Pancreas (tissue), 10 donors: Measurements from ENCODE around the gene BOK. TPM values are rescaled to one million over a fixed set of nuclear protein-coding genes. Genes with fewer than 3 reads are reported as not detected.
"Not testable (repeated sequence)": the region's sequence is repeated elsewhere in the genome, so short reads cannot be mapped to it uniquely, and the experiment has no call there.

Experiments used
- ATAC-seq, 4 donors: fragments of 200-7000 bp; cut with Tn5 transposase; one replicate each; pipeline versions ENCODE4 v1.8.0 to v1.9.1; 2020; ENCODE audit warnings: mild to moderate bottlenecking in 4 of 4, moderate library complexity in 4 of 4
- DNase-seq, 6 donors: peaks; one replicate each; pipeline ENCODE4 v3.0.0-alpha.2; 2020
- FAIRE-seq: peaks from 2 replicates; lab custom pipeline; 2012; peaks lifted over from hg19 to GRCh38; lab: Jason Lieb, UNC
- H3K27ac ChIP-seq, 4 donors: fragments of 200-600 bp; sonication (generic); 1 replicate in 3 of 4; 2 replicates in 1 of 4; pipeline versions ENCODE4 v1.5.0 to v1.8.0; 2020
- H3K27me3 ChIP-seq, 4 donors: fragments of 200-600 bp; one replicate each; pipeline ENCODE4 v1.8.0; 2021
- H3K36me3 ChIP-seq, 3 donors: fragments of 200-600 bp; sonication (generic) in 1 of 3; one replicate each; pipeline versions ENCODE4 v1.5.0 to v1.8.0; 2020 to 2021
- H3K4me1 ChIP-seq, 3 donors: fragments of 200-600 bp; one replicate each; pipeline ENCODE4 v1.8.0; 2021
- H3K4me3 ChIP-seq, 4 donors: fragments of 200-600 bp; sonication (generic) in 2 of 4; one replicate each; pipeline versions ENCODE4 v1.5.0 to v1.8.0; 2020 to 2021
- H3K9me3 ChIP-seq, 4 donors: fragments of 200-600 bp; one replicate each; pipeline ENCODE4 v1.8.0; 2021
- WGBS, 2 donors: extraction: QIAGEN DNeasy Blood & Tissue Kit; methylation state at CpG; one replicate each; pipeline ENCODE4 v1.1.7; 2013; 5-methylcytosine and 5-hydroxymethylcytosine counted together
- intact Hi-C, 3 donors: fragments of 100-400 bp; cut with DNase I; formaldehyde crosslinking; loops; one replicate each; pipeline versions ENCODE4 v1.11.1 to v1.14.2; 2022
- polyA plus RNA-seq, 2 donors: library from polyadenylated mRNA; stranded (reverse); fragments of 200-250 nt; gene quantifications; one replicate each; pipeline ENCODE4 v1.2.3, GENCODE V29; 2013
- total RNA-seq, 6 donors: library from RNA; stranded (reverse); fragmentation: NEBNext Ultra II Directional in 4 of 6; extraction: Animal tissue kit (Norgen Biotek cat#: 25700) in 4 of 6; gene quantifications; one replicate each; pipeline versions ENCODE4 v1.2.1 to v1.2.4, GENCODE V29; 2021 to 2023
- TF ChIP-seq, protein P1 (sequence below), 4 donors: fragments of 200-600 bp; sonication (generic) in 3 of 4; IDR thresholded peaks; one replicate each; pipeline versions ENCODE4 v1.5.0 to v1.8.0; 2021; ENCODE audit warnings: antibody characterized with exemption in 4 of 4
- donor health status: healthy with polysubstance abuse.
- donor health status: DM: no; HTN: no; CAD: no; lungs with moderate emphysema.
- donor health status: DM: no; HTN: no; CAD: no.
- donor health status: control.
- donor health status: control.
- donor health status: Bipolar disorder and iron deficiency.
- donor health status: DM: yes; HTN: yes; CAD: no.
- donor health status: DM: no; HTN: no; CAD: no.
- donor health status: DM: no; HTN: no; CAD: no.
- donor health status: DM: yes; HTN: yes; CAD: no.

BOK gene
- total and polyA plus RNA-seq, 8 donors = 10.0 to 24.8 (median 11.6) TPM

DNA sequence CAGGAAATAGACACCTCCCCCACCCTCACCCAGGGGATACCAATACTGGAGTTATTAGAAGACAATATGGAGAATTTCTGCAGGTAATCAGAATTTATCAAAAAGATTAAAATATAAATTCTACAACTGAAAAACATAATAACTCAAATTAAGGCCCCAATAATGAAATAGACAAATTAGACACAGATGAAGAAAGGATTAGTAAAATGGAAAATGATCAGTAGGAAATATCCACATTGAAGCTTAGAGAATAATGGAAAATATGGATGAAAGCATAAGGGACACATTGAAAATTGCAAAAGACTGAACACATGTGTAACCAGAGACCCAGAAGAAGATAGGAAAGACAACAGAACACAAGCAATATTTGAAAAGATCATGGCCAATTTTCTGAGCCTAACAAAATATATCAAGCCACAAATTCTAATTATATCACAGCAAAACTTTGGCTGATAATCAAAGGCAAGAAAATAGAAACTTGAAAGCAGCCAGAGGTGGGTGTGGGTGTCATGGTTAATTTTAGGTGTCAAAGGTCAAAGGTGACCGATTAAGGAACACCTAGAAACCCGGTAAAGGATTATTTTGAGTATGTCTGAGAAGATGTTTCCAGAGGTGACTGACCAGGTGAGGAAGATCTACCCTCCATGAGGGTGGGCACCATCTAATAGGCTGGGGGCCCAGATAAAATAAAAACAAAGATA, 28.2 kb downstream of the BOK start:
- H3K9me3 ChIP-seq = no peaks in the 10 kb centered on the region
- no peak overlapping the region for H3K4me3 ChIP-seq
- intact Hi-C loops = no loop called here
- TF ChIP-seq, protein P1, sequence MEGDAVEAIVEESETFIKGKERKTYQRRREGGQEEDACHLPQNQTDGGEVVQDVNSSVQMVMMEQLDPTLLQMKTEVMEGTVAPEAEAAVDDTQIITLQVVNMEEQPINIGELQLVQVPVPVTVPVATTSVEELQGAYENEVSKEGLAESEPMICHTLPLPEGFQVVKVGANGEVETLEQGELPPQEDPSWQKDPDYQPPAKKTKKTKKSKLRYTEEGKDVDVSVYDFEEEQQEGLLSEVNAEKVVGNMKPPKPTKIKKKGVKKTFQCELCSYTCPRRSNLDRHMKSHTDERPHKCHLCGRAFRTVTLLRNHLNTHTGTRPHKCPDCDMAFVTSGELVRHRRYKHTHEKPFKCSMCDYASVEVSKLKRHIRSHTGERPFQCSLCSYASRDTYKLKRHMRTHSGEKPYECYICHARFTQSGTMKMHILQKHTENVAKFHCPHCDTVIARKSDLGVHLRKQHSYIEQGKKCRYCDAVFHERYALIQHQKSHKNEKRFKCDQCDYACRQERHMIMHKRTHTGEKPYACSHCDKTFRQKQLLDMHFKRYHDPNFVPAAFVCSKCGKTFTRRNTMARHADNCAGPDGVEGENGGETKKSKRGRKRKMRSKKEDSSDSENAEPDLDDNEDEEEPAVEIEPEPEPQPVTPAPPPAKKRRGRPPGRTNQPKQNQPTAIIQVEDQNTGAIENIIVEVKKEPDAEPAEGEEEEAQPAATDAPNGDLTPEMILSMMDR (IDR thresholded peaks at IDR 0.05) = no peak
- H3K27ac ChIP-seq = no peak overlapping the region
- no peaks in the 10 kb centered on the region for H3K4me1 ChIP-seq
- H3K36me3 ChIP-seq = peaks cover 0 to 23% (median 3%) of the 10 kb centered on the region in 3 donors
- FAIRE-seq (no peak), DNase-seq (no peak), ATAC-seq (no peak)
- 96 to 98% methylated on average over 2 of the region's 2 CpGs for WGBS, 2 donors
- H3K27me3 ChIP-seq = no peaks in the 10 kb centered on the region

DNA sequence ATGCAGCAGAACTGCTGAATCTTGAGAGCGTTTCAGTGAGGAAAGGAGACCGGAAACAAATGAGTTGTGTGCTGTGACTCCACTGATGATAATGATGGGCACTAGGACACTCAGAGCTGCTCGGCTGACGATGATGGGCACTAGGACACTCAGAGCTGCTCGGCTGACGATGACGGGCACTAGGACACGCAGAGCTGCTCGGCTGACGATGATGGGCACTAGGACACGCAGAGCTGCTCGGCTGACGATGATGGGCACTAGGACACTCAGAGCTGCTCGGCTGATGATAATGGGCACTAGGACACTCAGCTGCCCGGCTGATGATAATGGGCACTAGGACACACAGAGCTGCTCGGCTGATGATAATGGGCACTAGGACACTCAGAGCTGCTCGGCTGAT, 31.3 kb downstream of the BOK start:
- ATAC-seq, H3K27ac ChIP-seq, H3K9me3 ChIP-seq, H3K27me3 ChIP-seq, DNase-seq, H3K4me3 ChIP-seq, H3K4me1 ChIP-seq, intact Hi-C loops, H3K36me3 ChIP-seq, FAIRE-seq: not testable (repeated sequence)
- WGBS, 2 donors = 81 to 88% methylated on average over 17 of the region's 17 CpGs

DNA sequence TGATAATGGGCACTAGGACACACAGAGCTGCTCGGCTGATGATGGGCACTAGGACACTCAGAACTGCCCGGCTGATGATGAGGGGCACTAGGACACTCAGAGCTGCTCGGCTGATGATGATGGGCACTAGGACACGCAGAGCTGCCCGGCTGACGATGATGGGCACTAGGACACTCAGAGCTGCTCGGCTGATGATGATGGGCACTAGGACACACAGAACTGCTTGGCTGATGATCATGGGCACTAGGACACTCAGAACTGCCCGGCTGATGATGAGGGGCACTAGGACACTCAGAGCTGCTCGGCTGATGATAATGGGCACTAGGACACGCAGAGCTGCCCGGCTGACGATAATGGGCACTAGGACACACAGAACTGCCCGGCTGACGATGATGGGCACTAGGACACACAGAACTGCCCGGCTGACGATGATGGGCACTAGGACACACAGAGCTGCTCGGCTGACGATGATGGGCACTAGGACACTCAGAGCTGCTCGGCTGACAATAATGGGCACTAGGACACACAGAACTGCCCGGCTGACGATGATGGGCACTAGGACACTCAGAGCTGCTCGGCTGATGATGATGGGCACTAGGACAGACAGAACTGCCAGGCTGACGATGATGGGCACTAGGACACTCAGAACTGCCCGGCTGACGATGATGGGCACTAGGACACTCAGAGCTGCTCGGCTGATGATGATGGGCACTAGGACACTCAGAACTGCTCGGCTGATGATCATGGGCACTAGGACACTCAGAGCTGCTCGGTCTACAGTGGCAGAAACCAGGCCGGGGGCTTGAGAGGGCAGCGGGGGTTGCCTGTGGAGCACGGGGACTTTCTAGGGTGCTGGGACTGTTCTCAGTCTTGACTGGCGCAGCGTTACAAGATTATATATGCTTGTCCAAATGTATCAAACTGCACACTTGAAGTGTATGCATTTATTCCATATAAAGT, 32.2 kb downstream of the BOK start:
- H3K4me1 ChIP-seq, H3K36me3 ChIP-seq, FAIRE-seq, DNase-seq, intact Hi-C loops, H3K9me3 ChIP-seq, H3K27ac ChIP-seq, ATAC-seq, H3K27me3 ChIP-seq, H3K4me3 ChIP-seq: not testable (repeated sequence)
- WGBS, 2 donors = 87% methylated on average over 33 of the region's 33 CpGs

DNA sequence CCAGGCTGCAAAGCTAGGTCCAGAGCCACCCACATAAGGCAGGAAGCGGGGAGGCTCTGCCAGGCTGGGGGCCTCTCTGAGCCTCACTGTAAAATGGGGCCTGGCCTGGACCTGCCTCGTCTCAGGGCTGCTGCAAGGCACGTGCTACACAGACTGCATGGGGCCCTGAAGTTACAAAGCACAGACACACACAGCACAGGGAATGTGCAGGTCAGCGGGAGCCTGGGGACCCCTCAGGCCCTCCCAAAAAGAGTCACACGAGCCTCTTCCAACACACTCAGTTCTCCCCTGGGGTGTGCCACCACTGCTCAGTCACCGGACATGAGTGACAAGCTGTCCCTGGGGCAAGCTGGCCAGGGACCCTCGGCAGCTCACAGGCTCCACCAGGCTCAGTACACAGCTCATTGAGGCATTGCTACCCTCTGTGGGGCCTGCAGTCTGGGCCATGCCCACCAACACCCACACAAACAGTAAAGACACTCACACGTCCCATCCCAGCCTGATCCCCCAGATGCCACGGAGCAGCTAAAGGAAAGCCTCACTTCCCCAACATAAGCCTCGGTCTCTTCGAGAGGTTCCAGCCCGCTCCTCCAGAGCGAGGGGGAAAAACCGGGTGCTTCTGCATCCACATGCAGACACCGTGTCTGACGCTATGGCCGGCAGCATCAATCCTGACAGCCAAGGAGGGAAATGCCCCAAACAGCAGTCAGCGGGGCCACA, 33.7 kb downstream of the BOK start:
- WGBS, 2 donors = 87 to 92% methylated on average over 18 of the region's 18 CpGs

DNA sequence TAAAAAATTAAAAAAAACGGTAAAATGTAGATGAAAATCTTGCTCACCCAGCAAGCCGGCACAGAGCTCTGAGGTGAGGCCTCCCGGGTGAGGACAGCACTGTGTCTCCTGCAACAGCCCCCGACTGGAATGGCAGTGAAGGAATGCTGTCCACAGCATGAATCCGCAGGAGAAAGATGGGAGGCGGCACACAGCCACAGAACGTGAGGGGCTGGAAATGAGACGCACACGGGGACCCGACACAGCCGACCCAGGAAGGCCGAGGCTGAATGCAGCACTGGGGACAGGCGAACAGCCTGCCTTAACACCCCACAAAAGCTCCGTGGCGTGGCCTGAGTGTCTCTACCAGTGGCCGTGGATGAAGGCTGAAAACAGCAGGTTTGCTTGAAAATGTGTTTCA, 34.7 kb downstream of the BOK start:
- Histone ChIP-seq H3K27me3 (no peaks in the 10 kb centered on the region), H3K4me3 (no peak overlapping the region), H3K27ac (no peak overlapping the region), H3K4me1 (no peaks in the 10 kb centered on the region), H3K36me3 (peaks cover 0 to 4% (median 0%) of the 10 kb centered on the region in 3 donors), H3K9me3 (no peaks in the 10 kb centered on the region)
- intact Hi-C loops = no loop called here
- TF ChIP-seq, protein P1 (IDR thresholded peaks at IDR 0.05) = no peak
- FAIRE-seq (no peak), ATAC-seq (no peak), DNase-seq (no peak)
- WGBS, 2 donors = 92 to 93% methylated on average over 16 of the region's 16 CpGs

More for the DNA sequence above, 33.7 kb downstream of the BOK start:
- Histone ChIP-seq H3K4me1 (no peaks in the 10 kb centered on the region), H3K27me3 (no peaks in the 10 kb centered on the region), H3K4me3 (no peak overlapping the region), H3K9me3 (no peaks in the 10 kb centered on the region), H3K27ac (no peak overlapping the region), H3K36me3 (peaks cover 0 to 5% (median 0%) of the 10 kb centered on the region in 3 donors)
- TF ChIP-seq, protein P1 (IDR thresholded peaks at IDR 0.05) = no peak
- FAIRE-seq (no peak), DNase-seq (no peak), ATAC-seq (no peak)
- intact Hi-C loops = no loop called here
